T-helper 17 cell (primary cell): ENCODE data around the gene IPMK. TPM values are rescaled to one million over a fixed set of nuclear protein-coding genes. Genes with fewer than 3 reads are reported as not detected.
A peak's percentile ranks its signal among the peaks of the same experiment; 100 is the strongest.
"Not testable (repeated sequence)": the region's sequence is repeated elsewhere in the genome, so short reads cannot be mapped to it uniquely, and the experiment has no call there.

Experiments used
- ATAC-seq: fragments of 150-1000 bp; cut with Tn5 transposase; 2 replicates; pipeline ENCODE4 v1.10.0; 2021; ENCODE audit warnings: mild to moderate bottlenecking, moderate library complexity
- DNase-seq, 3 donors: peaks; one replicate each; pipeline versions ENCODE4 v3.0.0 to v3.0.0-alpha.2; 2020 to 2021
- H3K9me3 ChIP-seq: one replicate; pipeline ENCODE4 v1.7.0; 2013; ENCODE audit warnings: low read length, mild to moderate bottlenecking; ENCODE audit not compliant: control insufficient read depth, poor library complexity, severe bottlenecking
- H3K27ac Mint-ChIP-seq: one replicate; pipeline ENCODE4 v1.8.0; 2022; ENCODE audit warnings: mild to moderate bottlenecking, moderate library complexity, mixed read lengths
- H3K27me3 Mint-ChIP-seq: one replicate; pipeline ENCODE4 v1.8.0; 2022; ENCODE audit warnings: mixed read lengths
- H3K36me3 Mint-ChIP-seq: one replicate; pipeline ENCODE4 v1.8.0; 2022; ENCODE audit warnings: low read depth, mixed read lengths
- H3K4me1 Mint-ChIP-seq: one replicate; pipeline ENCODE4 v1.8.0; 2022; ENCODE audit warnings: mild to moderate bottlenecking, mixed read lengths
- H3K4me3 Mint-ChIP-seq: one replicate; pipeline ENCODE4 v1.8.0; 2022; ENCODE audit warnings: mild to moderate bottlenecking, moderate library complexity, mixed read lengths
- total RNA-seq, 4 donors: library from RNA in 2 of 4; stranded (reverse) in 2 of 4; gene quantifications; one replicate each; pipeline ENCODE4 v1.2.3 and lab custom pipeline; 2022 to 2026

The IPMK gene
- total RNA-seq, 2 donors from 2014 or later, result 3.5 to 3.8 TPM

DNA sequence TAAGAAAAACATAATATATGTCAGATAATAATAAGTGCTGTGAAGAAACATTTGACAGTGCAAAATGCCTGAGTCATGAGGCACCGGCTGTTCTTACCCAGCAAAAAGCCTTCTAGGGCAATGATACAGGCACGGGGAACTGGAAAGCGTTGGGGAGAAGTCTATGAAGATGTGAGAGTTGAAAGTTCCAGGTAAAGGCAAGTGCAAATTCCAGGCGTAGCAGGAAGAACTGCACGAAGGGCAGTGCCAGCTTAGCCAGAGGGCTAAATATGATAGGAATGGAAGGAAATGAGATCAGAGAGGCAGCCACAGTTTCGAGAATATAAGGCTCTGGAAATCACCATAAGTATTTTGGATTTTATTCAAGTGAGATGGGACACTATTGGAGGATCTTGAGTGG is 87.0 kb downstream of the IPMK start:
- no peak overlapping the region for H3K4me3 Mint-ChIP-seq
- peak overlapping the region; percentile 59 for H3K27ac Mint-ChIP-seq
- ATAC-seq (no peak), DNase-seq (no peak)
- peaks cover 3% of the 10 kb centered on the region for H3K4me1 Mint-ChIP-seq
- no peaks in the 10 kb centered on the region for H3K36me3 Mint-ChIP-seq
- H3K27me3 Mint-ChIP-seq, result peaks cover 22% of the 10 kb centered on the region
- no peaks in the 10 kb centered on the region for H3K9me3 ChIP-seq

DNA sequence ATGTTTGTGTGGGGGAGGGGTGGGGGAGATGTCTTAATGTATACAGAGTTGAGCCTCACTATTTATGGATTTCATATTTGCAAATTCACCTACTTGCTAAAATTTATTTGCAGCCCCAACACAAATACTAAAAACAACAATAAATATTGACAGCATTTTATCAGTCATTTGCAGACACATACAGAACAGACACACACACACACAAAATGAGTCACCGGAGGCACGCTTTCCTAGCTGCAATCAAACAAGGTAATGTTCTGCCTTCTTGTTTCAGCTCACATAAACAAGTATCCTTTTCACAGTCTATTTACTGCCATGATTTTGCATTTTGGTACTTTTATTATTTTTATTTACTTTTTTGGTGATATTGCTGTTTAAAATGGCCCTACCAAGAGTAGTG is 88.5 kb downstream of the IPMK start:
- Mint-ChIP-seq H3K4me1 (peaks cover 3% of the 10 kb centered on the region), H3K4me3 (no peak overlapping the region), H3K36me3 (no peaks in the 10 kb centered on the region), H3K27ac (no peak overlapping the region), H3K27me3 (peaks cover 20% of the 10 kb centered on the region)
- ATAC-seq, result no peak
- no peak for DNase-seq
- H3K9me3 ChIP-seq, result no peaks in the 10 kb centered on the region

DNA sequence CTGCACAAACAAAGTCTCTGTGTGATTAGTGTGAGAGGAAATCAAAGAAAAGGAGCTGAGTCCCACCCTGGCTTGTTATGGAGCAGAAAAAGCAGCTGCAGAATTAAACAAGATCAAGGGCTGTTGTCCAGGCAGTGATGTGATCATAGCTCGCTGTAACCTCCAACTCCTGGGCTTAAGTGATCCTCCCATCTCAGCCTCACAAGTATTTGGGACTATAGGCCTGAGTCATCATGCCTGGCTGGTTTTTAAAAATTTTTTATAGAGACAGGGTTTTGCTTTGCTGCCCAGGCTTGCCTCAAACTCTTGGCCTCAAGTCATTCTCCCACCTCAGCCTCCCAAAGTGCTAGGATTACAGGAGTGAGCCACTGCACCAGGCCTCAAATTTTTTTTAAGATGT is 88.9 kb downstream of the IPMK start:
- H3K9me3 ChIP-seq, result no peaks in the 10 kb centered on the region
- Mint-ChIP-seq H3K27ac (no peak overlapping the region), H3K4me3 (no peak overlapping the region), H3K4me1 (peaks cover 3% of the 10 kb centered on the region), H3K27me3 (peaks cover 17% of the 10 kb centered on the region), H3K36me3 (no peaks in the 10 kb centered on the region)
- no peak for ATAC-seq
- DNase-seq, result no peak

DNA sequence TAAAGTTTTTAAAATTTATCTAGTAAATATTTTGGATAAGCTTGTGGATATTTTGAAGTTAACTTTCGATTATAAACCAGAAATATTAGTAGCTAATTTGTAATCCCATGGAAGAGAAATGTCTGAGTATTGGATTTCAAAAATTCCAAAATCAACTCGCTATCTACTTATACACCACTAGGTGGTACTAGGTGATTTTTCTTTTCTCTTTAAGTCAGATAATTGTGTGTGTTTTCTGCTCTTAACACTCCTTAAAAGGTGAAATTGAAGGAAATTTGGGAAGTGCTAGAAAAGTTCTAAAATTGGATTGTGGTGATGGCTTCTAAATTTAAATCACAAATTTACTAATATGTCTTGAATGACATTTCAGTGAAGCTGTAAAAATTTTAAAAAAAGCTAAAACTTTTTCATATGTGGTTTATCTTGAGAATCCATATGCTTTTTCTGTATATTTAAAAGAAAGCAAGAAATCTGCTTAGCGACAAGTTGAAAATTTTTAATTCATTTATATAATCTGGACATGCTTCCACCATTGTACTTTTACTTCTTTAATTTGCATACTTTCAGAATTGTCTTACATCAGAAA is 90.2 kb downstream of the IPMK start:
- H3K4me1 Mint-ChIP-seq, result peaks cover 3% of the 10 kb centered on the region
- no peaks in the 10 kb centered on the region for H3K36me3 Mint-ChIP-seq
- DNase-seq (no peak), ATAC-seq (no peak)
- no peak overlapping the region for H3K4me3 Mint-ChIP-seq
- H3K9me3 ChIP-seq, result no peaks in the 10 kb centered on the region
- peaks cover 19% of the 10 kb centered on the region for H3K27me3 Mint-ChIP-seq
- no peak overlapping the region for H3K27ac Mint-ChIP-seq

DNA sequence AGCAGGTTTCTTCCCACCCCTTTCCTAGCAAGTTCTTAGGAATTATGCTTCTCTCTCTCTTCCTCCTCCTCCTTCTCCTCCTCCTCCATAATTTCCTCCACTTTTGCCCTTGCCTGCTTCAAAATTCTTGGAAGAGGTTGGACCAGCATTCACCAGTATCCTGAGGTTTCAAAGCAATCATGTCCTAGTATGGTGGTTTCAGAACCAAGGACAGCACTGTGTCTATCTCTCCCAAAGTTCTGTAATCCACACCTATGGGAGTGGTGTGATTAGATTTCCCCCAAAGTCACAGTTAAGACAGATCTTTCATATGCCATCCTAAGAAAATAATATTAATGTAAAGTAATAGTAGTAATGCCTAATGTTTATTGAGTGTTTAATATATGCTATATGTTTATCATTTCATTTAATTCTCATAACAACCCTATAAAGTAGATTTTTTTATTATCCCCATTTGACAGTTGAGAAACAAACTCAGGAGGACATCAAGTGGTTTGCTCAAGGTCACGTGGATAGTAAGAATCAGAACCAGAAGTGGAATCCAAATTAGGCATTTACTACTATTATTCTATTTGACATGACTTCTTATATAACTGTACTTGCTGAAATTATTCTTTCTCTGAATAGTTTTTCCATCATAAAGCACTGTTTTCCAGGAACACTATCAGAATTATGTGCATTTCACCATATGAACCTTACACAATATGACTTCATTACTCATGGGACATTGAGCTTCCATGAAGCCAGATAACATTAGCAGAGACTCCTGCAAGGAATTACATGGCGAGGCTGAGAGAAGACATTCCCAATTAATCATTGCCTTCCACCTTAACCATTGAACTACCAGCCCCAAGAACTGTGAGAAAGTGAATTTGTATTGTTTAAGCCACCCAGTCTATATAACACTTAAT is 91.4 kb downstream of the IPMK start:
- ATAC-seq, result no peak

DNA sequence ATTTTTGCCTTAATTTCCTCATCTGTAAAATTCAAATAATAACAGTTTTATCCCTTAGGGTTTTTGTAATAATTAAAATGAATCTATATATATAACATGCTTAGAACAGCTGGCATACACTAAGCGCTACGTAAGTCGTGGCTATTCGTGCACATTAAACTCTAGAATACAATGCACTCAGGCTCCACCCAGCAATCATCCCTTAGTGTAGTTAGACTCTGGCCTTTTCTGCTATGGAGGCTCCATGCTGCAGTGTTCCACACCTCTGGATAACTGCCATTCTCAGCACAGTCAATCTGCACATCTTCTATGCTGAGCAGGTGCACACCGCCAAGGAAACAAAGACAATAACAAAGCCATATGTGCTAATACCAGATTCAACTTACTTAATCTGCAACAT is 92.9 kb downstream of the IPMK start:
- Mint-ChIP-seq H3K36me3 (no peaks in the 10 kb centered on the region), H3K27ac (no peak overlapping the region)
- H3K9me3 ChIP-seq, result no peaks in the 10 kb centered on the region

More for the DNA sequence above, 91.4 kb downstream of the IPMK start:
- peaks cover 23% of the 10 kb centered on the region for H3K27me3 Mint-ChIP-seq
- peaks cover 3% of the 10 kb centered on the region for H3K4me1 Mint-ChIP-seq
- H3K36me3 Mint-ChIP-seq, result no peaks in the 10 kb centered on the region
- no peak overlapping the region for H3K4me3 Mint-ChIP-seq
- DNase-seq, result no peak
- H3K27ac Mint-ChIP-seq, result no peak overlapping the region
- H3K9me3 ChIP-seq, result no peaks in the 10 kb centered on the region

DNA sequence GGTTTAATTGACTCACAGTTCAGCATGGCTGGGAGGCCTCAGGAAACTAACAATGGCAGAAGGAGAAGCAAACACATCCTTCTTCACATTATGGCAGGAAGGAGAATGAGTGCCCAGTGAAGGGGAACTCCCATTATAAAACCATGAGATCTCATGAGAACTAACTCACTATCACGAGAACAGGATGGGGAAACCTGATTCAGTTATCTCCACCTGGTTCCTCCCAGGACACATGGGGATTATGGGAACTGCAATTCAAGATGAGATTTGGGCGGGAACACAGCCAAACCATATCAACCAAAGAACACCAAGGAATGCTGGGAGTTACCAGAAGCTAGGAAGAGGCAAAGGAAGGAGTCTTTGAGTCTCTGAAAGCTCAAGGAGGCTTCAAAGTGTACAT is 94.3 kb downstream of the IPMK start:
- Mint-ChIP-seq H3K27me3 (peaks cover 12% of the 10 kb centered on the region), H3K36me3 (no peaks in the 10 kb centered on the region), H3K4me3 (no peak overlapping the region), H3K4me1 (no peaks in the 10 kb centered on the region), H3K27ac (no peak overlapping the region)
- ATAC-seq (no peak), DNase-seq (no peak)
- no peaks in the 10 kb centered on the region for H3K9me3 ChIP-seq

More for the DNA sequence above, 92.9 kb downstream of the IPMK start:
- no peak overlapping the region for H3K4me3 Mint-ChIP-seq
- H3K4me1 Mint-ChIP-seq, result no peaks in the 10 kb centered on the region
- ATAC-seq (no peak), DNase-seq (no peak)
- H3K27me3 Mint-ChIP-seq, result peaks cover 12% of the 10 kb centered on the region

DNA sequence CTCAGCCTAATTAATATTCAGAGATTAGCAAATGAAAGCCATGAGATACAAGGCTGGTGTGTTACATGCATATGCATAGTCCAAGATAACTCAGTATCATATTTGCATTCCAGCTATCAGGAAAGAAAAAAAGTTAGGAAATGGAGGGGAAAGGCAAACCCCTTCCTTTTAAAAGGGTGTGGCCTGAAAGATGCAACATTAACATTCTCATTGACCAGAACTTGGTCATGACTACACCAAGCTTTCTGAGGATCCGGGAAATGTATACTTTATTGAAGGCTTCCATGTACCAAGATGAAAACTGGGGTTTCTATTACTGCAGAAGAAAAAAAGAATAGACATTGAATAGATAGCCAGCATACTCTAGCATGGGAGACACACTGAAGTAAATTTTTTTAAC is 96.5 kb downstream of the IPMK start:
- no peak for ATAC-seq
- no peak overlapping the region for H3K4me3 Mint-ChIP-seq

DNA sequence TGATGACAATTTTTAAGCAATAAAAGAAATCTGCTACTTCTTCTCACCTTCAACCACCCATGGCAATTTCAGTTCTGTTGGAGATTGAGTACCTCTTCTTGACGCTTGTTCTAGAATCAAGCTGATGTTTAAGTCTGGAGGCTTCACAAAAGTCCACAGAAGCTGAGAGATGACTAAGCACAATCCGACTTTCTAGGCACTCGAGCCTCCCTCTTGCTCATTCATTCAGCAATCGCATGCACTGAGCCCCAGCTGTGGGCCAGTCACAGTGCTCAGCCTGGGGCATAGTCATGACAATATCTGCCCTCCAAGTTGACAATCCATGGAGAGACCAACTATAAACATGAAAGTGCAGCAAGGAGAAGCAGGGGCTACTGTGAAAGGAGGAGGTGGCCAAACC is 103.2 kb downstream of the IPMK start:
- Mint-ChIP-seq H3K27me3 (peaks cover 30% of the 10 kb centered on the region), H3K27ac (no peak overlapping the region), H3K36me3 (no peaks in the 10 kb centered on the region), H3K4me1 (no peaks in the 10 kb centered on the region), H3K4me3 (no peak overlapping the region)
- no peaks in the 10 kb centered on the region for H3K9me3 ChIP-seq
- ATAC-seq (no peak), DNase-seq (no peak)

More for the DNA sequence above, 96.5 kb downstream of the IPMK start:
- no peaks in the 10 kb centered on the region for H3K36me3 Mint-ChIP-seq
- H3K4me1 Mint-ChIP-seq, result no peaks in the 10 kb centered on the region
- DNase-seq, result no peak
- H3K9me3 ChIP-seq, result no peaks in the 10 kb centered on the region
- H3K27me3 Mint-ChIP-seq, result peaks cover 20% of the 10 kb centered on the region
- no peak overlapping the region for H3K27ac Mint-ChIP-seq

DNA sequence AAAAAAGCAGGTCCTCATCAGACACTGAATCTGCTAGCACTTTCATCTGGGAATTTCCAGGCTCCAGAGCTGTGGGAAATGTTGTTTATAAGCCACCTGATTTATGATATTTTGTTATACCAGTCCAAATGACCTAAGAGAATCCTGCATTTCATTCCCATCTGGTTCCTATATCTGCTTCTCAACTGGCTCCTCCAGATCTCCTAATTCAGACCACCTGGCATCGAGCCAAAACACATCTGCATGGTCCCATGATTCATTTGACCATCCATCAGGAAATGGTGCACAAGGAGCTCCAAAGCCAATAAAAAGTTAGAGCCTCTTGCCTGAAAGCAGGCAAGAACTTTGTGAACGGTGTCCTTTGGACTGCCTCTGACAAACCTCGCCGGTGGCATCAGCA is 108.9 kb downstream of the IPMK start:
- H3K9me3 ChIP-seq, result no peaks in the 10 kb centered on the region
- H3K27me3 Mint-ChIP-seq, result peaks cover 47% of the 10 kb centered on the region
- H3K4me3 Mint-ChIP-seq, result no peak overlapping the region
- DNase-seq (no peak), ATAC-seq (no peak)
- H3K36me3 Mint-ChIP-seq, result no peaks in the 10 kb centered on the region
- H3K4me1 Mint-ChIP-seq, result peaks cover 2% of the 10 kb centered on the region
- no peak overlapping the region for H3K27ac Mint-ChIP-seq

DNA sequence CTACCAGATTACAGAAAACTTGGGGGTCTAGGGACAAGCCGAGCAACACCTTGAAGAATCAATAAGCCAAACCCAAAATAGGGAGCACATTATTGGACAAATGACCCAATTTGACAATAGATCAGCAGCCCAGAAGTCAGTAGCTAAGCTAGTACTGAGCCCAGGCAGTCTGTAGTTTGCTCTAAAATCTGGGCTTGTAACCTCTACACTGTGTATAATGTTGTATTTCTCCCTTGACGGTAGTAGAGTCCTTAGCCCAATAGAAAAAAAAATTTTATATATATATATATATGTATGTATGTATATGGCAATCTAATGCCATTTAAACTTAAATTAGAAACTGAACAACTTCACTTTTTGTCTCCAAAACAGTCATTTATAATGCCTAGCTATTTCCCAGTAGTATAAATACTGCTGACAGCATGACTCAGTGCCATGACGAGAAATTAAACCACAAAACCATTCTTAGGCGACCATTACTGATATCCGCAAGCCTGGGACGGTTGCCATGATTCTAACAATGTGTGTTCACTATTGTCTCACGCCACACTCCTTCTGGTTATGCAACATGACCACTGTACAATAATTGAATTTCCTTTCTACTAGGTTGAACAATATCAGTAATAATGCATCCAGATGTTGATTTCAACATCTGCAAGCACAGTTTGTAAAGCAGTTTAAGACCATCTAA is 110.5 kb downstream of the IPMK start:
- peaks cover 2% of the 10 kb centered on the region for H3K4me1 Mint-ChIP-seq
- H3K27me3 Mint-ChIP-seq, result peaks cover 45% of the 10 kb centered on the region
- no peak overlapping the region for H3K4me3 Mint-ChIP-seq
- DNase-seq (no peak), ATAC-seq (no peak)
- no peaks in the 10 kb centered on the region for H3K9me3 ChIP-seq
- no peak overlapping the region for H3K27ac Mint-ChIP-seq
- no peaks in the 10 kb centered on the region for H3K36me3 Mint-ChIP-seq

DNA sequence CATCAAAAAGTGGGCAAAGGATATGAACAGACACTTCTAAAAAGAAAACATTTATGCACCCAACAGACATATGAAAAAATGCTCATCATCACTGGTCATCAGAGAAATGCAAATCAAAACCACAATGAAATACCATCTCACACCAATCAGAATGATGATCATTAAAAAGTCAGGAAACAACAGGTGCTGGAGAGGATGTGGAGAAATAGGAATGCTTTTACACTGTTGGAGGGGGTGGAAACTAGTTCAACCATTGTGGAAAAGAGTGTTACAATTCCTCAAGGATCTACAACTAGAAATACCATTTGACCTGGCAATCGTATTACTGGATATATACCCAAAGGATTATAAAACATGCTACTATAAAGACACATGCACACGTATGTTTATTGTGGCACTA is 111.8 kb downstream of the IPMK start:
- not testable (repeated sequence) for H3K4me3 Mint-ChIP-seq, H3K27ac Mint-ChIP-seq, DNase-seq, H3K9me3 ChIP-seq, H3K36me3 Mint-ChIP-seq, H3K4me1 Mint-ChIP-seq, ATAC-seq
- H3K27me3 Mint-ChIP-seq, result peaks cover 51% of the 10 kb centered on the region

DNA sequence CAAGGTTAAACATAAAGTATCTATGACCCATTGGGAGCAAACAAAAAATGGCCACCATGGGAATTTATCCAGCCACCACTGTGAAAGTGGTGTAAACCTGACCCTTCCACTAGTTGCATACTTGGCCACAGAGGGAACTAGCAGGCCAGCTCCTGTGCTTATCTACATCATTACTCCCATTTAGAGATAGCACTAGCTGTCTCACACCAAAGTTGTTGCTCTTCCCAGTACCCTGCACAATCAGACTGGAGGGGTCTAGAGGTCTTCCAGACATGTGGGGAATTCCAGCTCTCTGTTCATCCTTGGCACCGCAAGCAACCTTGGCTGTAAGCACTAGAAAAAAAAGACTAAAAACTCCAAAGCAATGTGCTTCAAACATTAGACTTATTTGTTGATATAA is 113.9 kb downstream of the IPMK start:
- no peak overlapping the region for H3K27ac Mint-ChIP-seq
- H3K4me3 Mint-ChIP-seq, result no peak overlapping the region
- no peaks in the 10 kb centered on the region for H3K9me3 ChIP-seq
- peaks cover 2% of the 10 kb centered on the region for H3K4me1 Mint-ChIP-seq
- H3K27me3 Mint-ChIP-seq, result peaks cover 46% of the 10 kb centered on the region
- ATAC-seq (no peak), DNase-seq (no peak)
- no peaks in the 10 kb centered on the region for H3K36me3 Mint-ChIP-seq
